KG1 (cell line): ENCODE results near the gene FGFBP2.
"Not testable (repeated sequence)": the region's sequence is repeated elsewhere in the genome, so short reads cannot be mapped to it uniquely, and the experiment has no call there.

Experiments used
- DNase-seq: peaks from one replicate; lab custom pipeline; 2025; lab: John Stamatoyannopoulos, UW

The FGFBP2 gene

GRCh38 chr4:15930314-15930713 is 32.7 kb downstream of the FGFBP2 start:
- no peak for DNase-seq

GRCh38 chr4:15929540-15929939 is 33.4 kb downstream of the FGFBP2 start:
- DNase-seq: no peak

- no peak for DNase-seq
Observed at GRCh38 chr4:15928883-15929282, 34.1 kb downstream of the FGFBP2 start.

- no peak for DNase-seq
Observed at GRCh38 chr4:15926486-15926885, 36.5 kb downstream of the FGFBP2 start.

GRCh38 chr4:15925830-15926229 is 37.1 kb downstream of the FGFBP2 start:
- DNase-seq: no peak

- DNase-seq: no peak
Observed at GRCh38 chr4:15921592-15921932, 41.4 kb downstream of the FGFBP2 start.

- no peak for DNase-seq
Observed at GRCh38 chr4:15920723-15921591, 42.0 kb downstream of the FGFBP2 start.

GRCh38 chr4:15918484-15919129 is 44.4 kb downstream of the FGFBP2 start:
- no peak for DNase-seq

GRCh38 chr4:15917297-15917696 is 45.7 kb downstream of the FGFBP2 start:
- DNase-seq: no peak

- DNase-seq: not testable (repeated sequence)
Observed at GRCh38 chr4:15916358-15916757, 46.6 kb downstream of the FGFBP2 start.

- DNase-seq: no peak
Observed at GRCh38 chr4:15914736-15915135, 48.2 kb downstream of the FGFBP2 start.

GRCh38 chr4:15914291-15914690 is 48.7 kb downstream of the FGFBP2 start:
- no peak for DNase-seq

GRCh38 chr4:15913631-15913970 is 49.4 kb downstream of the FGFBP2 start:
- DNase-seq: no peak

- DNase-seq: no peak
Observed at GRCh38 chr4:15912961-15913630, 49.9 kb downstream of the FGFBP2 start.

- no peak for DNase-seq
Observed at GRCh38 chr4:15912236-15912635, 50.7 kb downstream of the FGFBP2 start.
